DND-41 (cell line): ENCODE measurements around the gene PDCD5.

ENCODE experiments used
- ATAC-seq: fragments of 200-7000 bp; cut with Tn5 transposase; 3 replicates; pipeline ENCODE4 v1.9.1; 2021; ENCODE audit warnings: low read depth; ENCODE audit not compliant: insufficient read depth
- DNase-seq: peaks from one replicate; pipeline ENCODE4 v3.0.0-alpha.2; 2020
- H2AFZ ChIP-seq: 2 replicates; pipeline ENCODE4 v1.6.0; 2012; ENCODE audit warnings: low read depth, low read length
- H3K27ac ChIP-seq: 2 replicates; pipeline ENCODE4 v1.5.1; 2012; ENCODE audit warnings: low read length, inconsistent platforms
- H3K27me3 ChIP-seq: fragments of 200-600 bp; sonication (generic); 2 replicates; pipeline ENCODE4 v1.6.0; 2012; ENCODE audit warnings: low read length, mild to moderate bottlenecking, inconsistent platforms; ENCODE audit not compliant: insufficient read depth, poor library complexity
- H3K36me3 ChIP-seq: 2 replicates; pipeline ENCODE4 v1.5.1; 2012; ENCODE audit warnings: low read length, inconsistent platforms; ENCODE audit not compliant: insufficient read depth
- H3K4me1 ChIP-seq: 2 replicates; pipeline ENCODE4 v1.5.1; 2012; ENCODE audit warnings: mild to moderate bottlenecking, low read length; ENCODE audit not compliant: insufficient read depth
- H3K4me2 ChIP-seq: 2 replicates; pipeline ENCODE4 v1.6.0; 2012; ENCODE audit warnings: mild to moderate bottlenecking, moderate library complexity, low read length, inconsistent platforms; ENCODE audit not compliant: insufficient read depth
- H3K4me3 ChIP-seq, 2 experiments: fragments of 200-600 bp in 1 of 2; shearing (Covaris generic) in 1 of 2; 2 replicates each; pipeline ENCODE4 v1.5.1; 2012 to 2016; ENCODE audit warnings: inconsistent platforms in 2 of 2, low read length in 2 of 2, mild to moderate bottlenecking in 2 of 2, low read depth in 1 of 2, moderate library complexity in 1 of 2
- H3K79me2 ChIP-seq: 2 replicates; pipeline ENCODE4 v1.6.0; 2012; ENCODE audit warnings: low read length, inconsistent platforms; ENCODE audit not compliant: insufficient read depth
- H3K9ac ChIP-seq: 2 replicates; pipeline ENCODE4 v1.6.0; 2012; ENCODE audit warnings: low read depth, mild to moderate bottlenecking, inconsistent platforms, low read length, moderate library complexity
- H3K9me3 ChIP-seq: 2 replicates; pipeline ENCODE4 v1.5.1; 2012; ENCODE audit warnings: low read length, moderate library complexity, mild to moderate bottlenecking, inconsistent platforms; ENCODE audit not compliant: insufficient read depth, severe bottlenecking
- H4K20me1 ChIP-seq: 2 replicates; pipeline ENCODE4 v1.6.0; 2012; ENCODE audit warnings: low read length; ENCODE audit not compliant: insufficient read depth
- EZH2 ChIP-seq: IDR thresholded peaks from 3 replicates; pipeline ENCODE4 v1.6.1; 2012; ENCODE audit warnings: borderline replicate concordance, low read depth, mild to moderate bottlenecking, moderate library complexity, low read length, inconsistent platforms; ENCODE audit not compliant: severe bottlenecking
- TF ChIP-seq, protein P1 (sequence below): IDR thresholded peaks from 2 replicates; pipeline ENCODE4 v1.5.1; 2012; ENCODE audit warnings: borderline replicate concordance, low read length, moderate library complexity, mild to moderate bottlenecking; ENCODE audit not compliant: poor library complexity, severe bottlenecking; ENCODE audit errors: extremely low read depth

The PDCD5 gene

DNA sequence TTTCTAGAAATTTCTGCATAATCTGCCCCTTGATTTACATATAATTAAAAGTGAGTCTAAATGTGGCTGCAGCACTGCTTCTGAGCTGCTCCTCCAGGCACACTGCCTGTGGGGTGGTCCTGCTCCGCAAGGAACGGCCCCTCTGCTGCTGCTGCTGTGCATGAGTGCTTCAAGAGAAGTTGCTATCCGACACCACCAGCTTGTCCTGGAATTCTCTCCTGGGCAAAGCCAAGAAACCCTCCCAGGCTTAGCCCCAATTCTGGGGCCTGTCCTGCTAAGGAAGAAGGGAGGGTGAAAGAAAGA lies 7.5 kb upstream of the PDCD5 start:
- Histone ChIP-seq H3K4me1 (peaks cover 19% of the 10 kb centered on the region), H3K27ac (no peak overlapping the region), H4K20me1 (no peaks in the 10 kb centered on the region), H3K9me3 (no peaks in the 10 kb centered on the region), H3K9ac (peak overlapping the region; percentile 24), H3K4me2 (peak overlapping the region; percentile 68), H3K27me3 (no peaks in the 10 kb centered on the region), H3K4me3 (peak overlapping the region in 1 of 2 experiments; percentile 46; a peak in 2 of 4 replicates), H2AFZ (no peak overlapping the region), H3K36me3 (no peaks in the 10 kb centered on the region), H3K79me2 (no peaks in the 10 kb centered on the region)
- 0 out of 3 replicates have a peak, but pooled peaks have one; percentile 15 for ATAC-seq
- TF ChIP-seq EZH2, result no peak
- TF ChIP-seq, protein P1, sequence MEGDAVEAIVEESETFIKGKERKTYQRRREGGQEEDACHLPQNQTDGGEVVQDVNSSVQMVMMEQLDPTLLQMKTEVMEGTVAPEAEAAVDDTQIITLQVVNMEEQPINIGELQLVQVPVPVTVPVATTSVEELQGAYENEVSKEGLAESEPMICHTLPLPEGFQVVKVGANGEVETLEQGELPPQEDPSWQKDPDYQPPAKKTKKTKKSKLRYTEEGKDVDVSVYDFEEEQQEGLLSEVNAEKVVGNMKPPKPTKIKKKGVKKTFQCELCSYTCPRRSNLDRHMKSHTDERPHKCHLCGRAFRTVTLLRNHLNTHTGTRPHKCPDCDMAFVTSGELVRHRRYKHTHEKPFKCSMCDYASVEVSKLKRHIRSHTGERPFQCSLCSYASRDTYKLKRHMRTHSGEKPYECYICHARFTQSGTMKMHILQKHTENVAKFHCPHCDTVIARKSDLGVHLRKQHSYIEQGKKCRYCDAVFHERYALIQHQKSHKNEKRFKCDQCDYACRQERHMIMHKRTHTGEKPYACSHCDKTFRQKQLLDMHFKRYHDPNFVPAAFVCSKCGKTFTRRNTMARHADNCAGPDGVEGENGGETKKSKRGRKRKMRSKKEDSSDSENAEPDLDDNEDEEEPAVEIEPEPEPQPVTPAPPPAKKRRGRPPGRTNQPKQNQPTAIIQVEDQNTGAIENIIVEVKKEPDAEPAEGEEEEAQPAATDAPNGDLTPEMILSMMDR, result no peak
- no peak for DNase-seq

DNA sequence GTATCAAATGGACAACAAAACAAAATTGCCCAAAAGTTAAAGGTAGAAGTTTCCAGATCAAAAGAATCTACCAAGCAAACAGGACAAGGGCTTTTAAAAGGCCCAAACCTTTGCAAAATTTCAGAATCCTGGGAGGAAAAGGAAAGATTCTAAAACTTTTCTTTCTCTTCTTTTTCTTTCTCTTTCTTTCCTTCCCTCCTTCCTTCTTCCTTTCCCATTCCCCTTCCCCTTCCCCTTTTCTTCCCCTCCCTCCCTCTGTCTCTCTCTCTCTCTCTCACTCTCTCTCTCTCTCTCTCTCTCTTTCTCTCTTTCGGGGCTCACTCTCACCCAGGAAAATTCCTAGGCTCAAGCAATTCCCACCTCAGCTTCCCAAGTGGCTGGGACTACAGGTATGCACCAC lies 4.2 kb upstream of the PDCD5 start:
- H3K4me1 ChIP-seq, result peaks cover 26% of the 10 kb centered on the region
- no peaks in the 10 kb centered on the region; the same call in 1 of the 2 replicates for H4K20me1 ChIP-seq
- H3K27me3 ChIP-seq, result no peaks in the 10 kb centered on the region
- H3K4me3 ChIP-seq, result no peak overlapping the region
- no peak overlapping the region for H2AFZ ChIP-seq
- no peak overlapping the region for H3K27ac ChIP-seq
- H3K4me2 ChIP-seq, result no peak overlapping the region
- DNase-seq, result no peak
- ATAC-seq, result no peak
- peaks cover 8% of the 10 kb centered on the region for H3K79me2 ChIP-seq
- H3K9me3 ChIP-seq, result no peaks in the 10 kb centered on the region
- no peak overlapping the region for H3K9ac ChIP-seq
- TF ChIP-seq, protein P1, result no peak
- no peaks in the 10 kb centered on the region for H3K36me3 ChIP-seq

DNA sequence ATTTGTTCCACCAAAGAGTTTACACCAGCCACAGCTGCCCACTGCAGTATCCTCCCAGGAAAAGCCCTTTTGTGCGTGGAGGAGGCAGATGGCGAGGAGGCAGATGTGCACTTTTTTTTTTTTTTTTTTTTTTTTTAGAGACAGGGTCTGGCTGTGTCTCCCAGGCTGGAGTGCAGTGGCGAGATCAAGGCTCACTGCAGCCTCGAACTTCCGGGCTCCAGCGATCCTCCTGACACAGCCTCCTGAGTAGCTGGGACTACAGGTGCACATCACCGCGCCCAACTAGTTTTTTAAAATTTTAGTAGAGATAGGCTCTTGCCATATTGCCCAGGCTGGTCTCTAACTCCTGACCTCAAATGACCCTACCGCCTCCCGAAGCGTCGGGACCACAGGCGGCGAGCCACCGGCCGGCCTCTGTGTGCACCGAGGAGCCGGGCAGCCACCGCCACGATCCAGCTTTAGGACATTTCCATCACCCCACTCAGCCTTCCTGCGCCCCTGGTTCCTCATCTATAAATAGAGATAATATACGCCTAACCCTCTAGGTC lies 563 bp upstream of the PDCD5 start:
- H3K9ac ChIP-seq, result peak overlapping the region; percentile 97
- DNase-seq, result no peak
- H3K27ac ChIP-seq, result peak overlapping the region; percentile 67
- peaks cover 33% of the 10 kb centered on the region for H3K79me2 ChIP-seq
- H3K9me3 ChIP-seq, result no peaks in the 10 kb centered on the region
- peaks cover 32% of the 10 kb centered on the region for H3K4me1 ChIP-seq
- peak overlapping the region; percentile 73 to 99; a peak in 3 of 4 replicates for H3K4me3 ChIP-seq
- H2AFZ ChIP-seq, result peak overlapping the region; percentile 100
- peaks cover 31% of the 10 kb centered on the region for H3K36me3 ChIP-seq
- peak overlapping the region; percentile 99 for H3K4me2 ChIP-seq
- TF ChIP-seq, protein P1, result no peak
- no peak for TF ChIP-seq EZH2
- no peak; the same call in 2 of the 3 replicates for ATAC-seq
- H4K20me1 ChIP-seq, result peaks cover 15% of the 10 kb centered on the region
- H3K27me3 ChIP-seq, result no peaks in the 10 kb centered on the region
